Measurements from ENCODE around the gene HSD11B1L. TPM values are rescaled to one million over a fixed set of nuclear protein-coding genes. Genes with fewer than 3 reads are reported as not detected.

The HSD11B1L gene
- total RNA-seq, 3 donors from 2014 or later, result 10.4 to 13.1 (median 11.1) TPM

- intact Hi-C loops (cut with DNase I; ENCODE audit: low total_unique reads), result loop anchor here (10.0 kb wide), 1 partner anchor 1054 kb away; no protein-coding TSS in a partner anchor
- TF ChIP-seq POLR2A (IDR thresholded peaks at IDR 0.05) (no peak), POLR2AphosphoS5 (IDR thresholded peaks at IDR 0.05) (peak in 1 of 3 donors; percentile 7)
- H3K4me3 ChIP-seq, result peak overlapping the region; percentile 81 to 99 (median 85)
- no peaks in the 10 kb centered on the region for H3K9me3 ChIP-seq
- H3K27ac ChIP-seq, result peak overlapping the region; percentile 97
- peak; percentile 63 to 68 for DNase-seq (ENCODE audit: low spot score in 2 of 2)
- H3K36me3 ChIP-seq, result peaks cover 10% of the 10 kb centered on the region
- no peaks in the 10 kb centered on the region for H3K27me3 ChIP-seq
- peaks cover 7 to 8% of the 10 kb centered on the region in 2 donors for H3K4me1 ChIP-seq
These were observed 10.4 kb downstream of the HSD11B1L start for GRCh38 chr19:5690955-5691821.

DNA sequence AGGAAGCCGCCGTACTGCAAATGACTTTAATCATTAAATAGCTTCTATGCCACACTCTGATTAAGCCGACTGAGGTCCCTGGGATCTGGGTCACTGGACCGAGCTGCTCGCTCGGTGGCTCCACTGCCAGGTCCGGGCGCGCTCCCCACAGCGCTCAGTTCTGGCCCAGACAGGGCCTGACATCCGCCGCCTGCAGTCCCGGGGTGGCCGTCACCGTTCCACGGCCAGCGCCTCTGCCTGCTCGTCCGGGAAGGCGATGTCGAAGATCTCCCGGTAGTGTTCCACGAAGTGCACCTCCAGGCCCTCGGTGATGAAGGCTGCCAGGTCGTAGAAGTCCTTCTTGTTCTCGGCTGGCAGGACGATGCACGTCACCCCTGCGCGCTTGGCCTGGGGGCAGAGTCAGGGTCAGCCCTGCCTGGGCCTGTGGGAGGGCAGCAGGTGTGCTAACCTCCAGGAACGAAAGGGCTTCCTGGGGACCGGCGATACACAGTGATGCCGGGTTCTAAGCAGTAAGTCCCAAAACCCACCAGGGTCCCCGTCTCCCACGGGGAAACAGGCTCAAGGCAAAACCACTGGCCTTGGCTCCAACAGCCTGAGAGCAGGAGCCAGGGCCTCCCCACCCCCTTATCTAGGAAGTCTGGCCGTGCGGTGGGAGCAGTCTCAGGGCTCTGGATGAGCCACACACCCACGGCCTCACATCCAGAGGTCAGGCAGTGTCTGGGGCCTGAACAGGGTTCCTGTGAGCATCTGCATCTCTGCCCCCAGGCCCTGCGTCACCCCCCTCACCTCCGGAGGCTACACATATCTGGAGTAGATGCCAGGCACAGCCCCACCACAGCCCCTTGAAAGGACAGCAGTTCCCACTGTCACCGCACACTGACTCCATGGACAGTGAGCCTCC lies 11.2 kb downstream of the HSD11B1L start:
- intact Hi-C loops (cut with DNase I; ENCODE audit: low total_unique reads), result loop anchor here (10.0 kb wide), 1 partner anchor 1053 kb away; no protein-coding TSS in a partner anchor

DNA sequence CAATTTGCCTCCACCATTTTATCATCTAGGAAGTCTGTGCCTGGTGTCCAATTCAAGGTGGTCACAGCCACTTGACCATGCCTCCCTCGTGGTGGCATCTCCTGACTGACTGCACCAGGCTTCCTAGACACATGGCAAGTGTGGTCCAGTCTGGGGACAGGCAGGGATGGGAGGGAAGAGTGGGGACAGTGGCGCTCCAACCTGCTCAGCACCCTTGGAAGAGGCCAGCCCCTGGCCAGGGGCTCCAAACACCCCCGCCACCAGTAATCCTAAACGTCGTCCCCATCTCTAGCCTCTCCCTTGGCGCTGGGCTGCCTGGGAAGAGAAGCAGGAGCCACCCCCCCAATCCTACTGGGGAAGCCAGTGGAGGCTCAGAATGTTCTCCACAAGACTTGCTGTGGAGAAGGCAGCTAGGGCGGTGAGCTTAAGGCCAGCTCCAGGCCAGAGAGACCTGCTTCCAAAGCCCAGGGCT lies 11.9 kb downstream of the HSD11B1L start:
- peak overlapping the region; percentile 50 to 97 for H3K27ac ChIP-seq
- peaks cover 10% of the 10 kb centered on the region for H3K36me3 ChIP-seq
- TF ChIP-seq, protein P1, sequence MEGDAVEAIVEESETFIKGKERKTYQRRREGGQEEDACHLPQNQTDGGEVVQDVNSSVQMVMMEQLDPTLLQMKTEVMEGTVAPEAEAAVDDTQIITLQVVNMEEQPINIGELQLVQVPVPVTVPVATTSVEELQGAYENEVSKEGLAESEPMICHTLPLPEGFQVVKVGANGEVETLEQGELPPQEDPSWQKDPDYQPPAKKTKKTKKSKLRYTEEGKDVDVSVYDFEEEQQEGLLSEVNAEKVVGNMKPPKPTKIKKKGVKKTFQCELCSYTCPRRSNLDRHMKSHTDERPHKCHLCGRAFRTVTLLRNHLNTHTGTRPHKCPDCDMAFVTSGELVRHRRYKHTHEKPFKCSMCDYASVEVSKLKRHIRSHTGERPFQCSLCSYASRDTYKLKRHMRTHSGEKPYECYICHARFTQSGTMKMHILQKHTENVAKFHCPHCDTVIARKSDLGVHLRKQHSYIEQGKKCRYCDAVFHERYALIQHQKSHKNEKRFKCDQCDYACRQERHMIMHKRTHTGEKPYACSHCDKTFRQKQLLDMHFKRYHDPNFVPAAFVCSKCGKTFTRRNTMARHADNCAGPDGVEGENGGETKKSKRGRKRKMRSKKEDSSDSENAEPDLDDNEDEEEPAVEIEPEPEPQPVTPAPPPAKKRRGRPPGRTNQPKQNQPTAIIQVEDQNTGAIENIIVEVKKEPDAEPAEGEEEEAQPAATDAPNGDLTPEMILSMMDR (IDR thresholded peaks at IDR 0.05), result no peak
- TF ChIP-seq POLR2AphosphoS5 (IDR thresholded peaks at IDR 0.05) (no peak), POLR2A (IDR thresholded peaks at IDR 0.05) (no peak)
- DNase-seq (ENCODE audit: low spot score in 2 of 2), result no peak
- no peaks in the 10 kb centered on the region for H3K9me3 ChIP-seq
- H3K27me3 ChIP-seq, result no peaks in the 10 kb centered on the region
- H3K4me3 ChIP-seq, result peak overlapping the region in 1 of 3 donors; percentile 99
- H3K4me1 ChIP-seq, result peaks cover 7 to 8% of the 10 kb centered on the region in 2 donors
- intact Hi-C loops (cut with DNase I; ENCODE audit: low total_unique reads), result loop anchor here (10.0 kb wide), 1 partner anchor 1052 kb away; no protein-coding TSS in a partner anchor

More for the DNA sequence above, 11.2 kb downstream of the HSD11B1L start:
- H3K4me3 ChIP-seq, result peak overlapping the region; percentile 81 to 99 (median 85)
- H3K4me1 ChIP-seq, result peaks cover 7 to 8% of the 10 kb centered on the region in 2 donors
- no peaks in the 10 kb centered on the region for H3K9me3 ChIP-seq
- no peak for DNase-seq (ENCODE audit: low spot score in 2 of 2)
- H3K27me3 ChIP-seq, result no peaks in the 10 kb centered on the region
- no peak for TF ChIP-seq POLR2A (IDR thresholded peaks at IDR 0.05)
- no peak for TF ChIP-seq POLR2AphosphoS5 (IDR thresholded peaks at IDR 0.05)
- TF ChIP-seq, protein P1 (IDR thresholded peaks at IDR 0.05), result no peak
- H3K27ac ChIP-seq, result peak overlapping the region; percentile 97
- H3K36me3 ChIP-seq, result peaks cover 10% of the 10 kb centered on the region

DNA sequence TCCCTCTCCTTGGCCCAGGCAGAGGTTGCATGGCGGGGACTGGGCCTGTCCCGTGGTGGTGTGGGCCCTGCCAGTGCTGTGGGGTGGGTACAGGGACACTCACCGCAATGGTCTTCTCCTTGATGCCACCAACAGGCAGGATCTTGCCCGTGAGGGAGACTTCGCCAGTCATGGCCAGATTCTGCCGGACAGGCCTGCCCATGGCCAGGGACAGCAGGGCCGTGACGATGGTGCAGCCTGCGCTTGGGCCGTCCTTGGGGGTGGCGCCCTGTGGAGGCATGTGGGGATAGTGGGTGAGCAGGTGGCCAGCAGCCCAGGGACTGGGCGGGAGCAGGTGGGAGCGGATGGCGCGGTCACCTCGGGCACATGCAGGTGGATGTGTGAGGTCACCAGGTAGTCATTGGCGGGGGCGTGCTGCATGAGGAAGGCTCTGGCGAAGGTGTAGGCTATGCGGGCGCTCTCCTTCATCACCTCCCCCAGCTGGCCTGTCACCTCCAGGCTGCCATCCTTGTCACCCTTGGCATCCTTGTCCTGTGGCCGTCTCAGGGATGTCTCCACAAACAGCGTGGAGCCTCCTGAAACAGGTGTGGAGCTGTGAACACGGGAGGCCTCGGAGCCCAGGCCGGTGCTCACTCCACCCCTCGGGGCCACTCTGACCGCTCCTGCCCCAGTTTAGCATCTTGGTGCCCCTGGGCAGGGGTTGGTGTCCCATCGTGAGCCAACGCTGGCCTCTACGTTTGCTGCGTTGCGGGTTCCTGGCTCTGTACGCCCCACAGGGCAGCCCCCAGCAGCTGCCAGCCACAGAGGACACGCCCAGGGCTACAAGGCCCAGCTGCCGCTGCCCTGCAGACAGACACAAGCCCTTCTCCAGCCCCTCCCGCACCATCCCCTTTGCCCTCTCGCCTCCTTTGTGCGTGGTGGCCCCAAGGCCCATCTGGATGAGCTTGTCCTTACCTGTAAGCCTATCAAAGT lies 12.7 kb downstream of the HSD11B1L start:
- Histone ChIP-seq H3K27me3 (no peaks in the 10 kb centered on the region), H3K9me3 (no peaks in the 10 kb centered on the region), H3K4me3 (no peak overlapping the region), H3K4me1 (peaks cover 7 to 8% of the 10 kb centered on the region in 2 donors), H3K36me3 (peaks cover 10% of the 10 kb centered on the region), H3K27ac (peak overlapping the region; percentile 50 to 97)
- TF ChIP-seq POLR2AphosphoS5 (IDR thresholded peaks at IDR 0.05) (no peak), POLR2A (IDR thresholded peaks at IDR 0.05) (no peak)
- TF ChIP-seq, protein P1 (IDR thresholded peaks at IDR 0.05), result no peak
- no peak for DNase-seq (ENCODE audit: low spot score in 2 of 2)
- intact Hi-C loops (cut with DNase I; ENCODE audit: low total_unique reads), result loop anchor here (10.0 kb wide), 1 partner anchor 1051 kb away; no protein-coding TSS in a partner anchor

All from breast epithelium (tissue), 4 donors.